CD14-positive monocyte (primary cell): ENCODE data around the gene GTPBP6. TPM values are rescaled to one million over a fixed set of nuclear protein-coding genes. Genes with fewer than 3 reads are reported as not detected.

Experiments used
- DNase-seq, 3 donors: peaks; one replicate each; pipeline ENCODE4 v3.0.0-alpha.2; 2011 to 2022
- H2AFZ ChIP-seq: 2 replicates; pipeline ENCODE4 v1.6.0; 2012; ENCODE audit warnings: mild to moderate bottlenecking, low read depth, low read length, inconsistent platforms; ENCODE audit not compliant: insufficient read depth, poor library complexity, severe bottlenecking
- H3K27ac ChIP-seq, 2 donors: 1 replicate in 1 of 2; 2 replicates in 1 of 2; pipeline ENCODE4 v1.5.1; 2012 to 2013; ENCODE audit warnings: low read length in 2 of 2, control low read depth in 1 of 2, inconsistent platforms in 1 of 2, low read depth in 1 of 2, mild to moderate bottlenecking in 1 of 2
- H3K27me3 ChIP-seq, 2 donors: one replicate each; pipeline versions ENCODE4 v1.6.0 to v1.6.1; 2011 to 2013; ENCODE audit warnings: low read length in 2 of 2; ENCODE audit not compliant: control insufficient read depth in 2 of 2, insufficient read depth in 2 of 2
- H3K36me3 ChIP-seq, 2 donors: replicated peaks in 1 of 2; 1 replicate in 1 of 2; 2 replicates in 1 of 2; pipeline versions ENCODE4 v1.5.1 to v1.6.1; 2012 to 2013; ENCODE audit warnings: low read length in 2 of 2, control low read depth in 1 of 2, inconsistent platforms in 1 of 2, mild to moderate bottlenecking in 1 of 2; ENCODE audit not compliant: insufficient read depth in 2 of 2, control insufficient read depth in 1 of 2
- H3K4me1 ChIP-seq, 2 donors: 1 replicate in 1 of 2; 2 replicates in 1 of 2; pipeline versions ENCODE4 v1.5.1 to v1.6.1; 2012 to 2013; ENCODE audit warnings: low read length in 2 of 2, control low read depth in 1 of 2, inconsistent platforms in 1 of 2, mild to moderate bottlenecking in 1 of 2, moderate library complexity in 1 of 2; ENCODE audit not compliant: insufficient read depth in 2 of 2, control insufficient read depth in 1 of 2
- H3K4me2 ChIP-seq: replicated peaks from 2 replicates; pipeline ENCODE3; 2012; ENCODE audit warnings: low read length, moderate library complexity, mild to moderate bottlenecking; ENCODE audit not compliant: poor library complexity, severe bottlenecking; ENCODE audit errors: extremely low read depth
- H3K4me3 ChIP-seq, 3 experiments: fragments of 200-600 bp in 1 of 3; sonication (generic) in 1 of 3; replicated peaks in 1 of 3; 1 replicate in 2 of 3; 2 replicates in 1 of 3; pipeline ENCODE4 v1.5.1; 2011 to 2013; ENCODE audit warnings: low read length in 3 of 3, mild to moderate bottlenecking in 3 of 3, control low read depth in 2 of 3, low read depth in 2 of 3, inconsistent platforms in 1 of 3, moderate library complexity in 1 of 3
- H3K79me2 ChIP-seq: 2 replicates; pipeline ENCODE4 v1.6.0; 2012; ENCODE audit warnings: mild to moderate bottlenecking, control low read depth, inconsistent platforms, low read length, moderate library complexity; ENCODE audit not compliant: insufficient read depth
- H3K9ac ChIP-seq: 2 replicates; pipeline ENCODE4 v1.6.0; 2017; ENCODE audit warnings: low read length, mild to moderate bottlenecking; ENCODE audit not compliant: insufficient read depth, poor library complexity, severe bottlenecking
- H3K9me3 ChIP-seq, 2 donors: replicated peaks in 1 of 2; 1 replicate in 1 of 2; 2 replicates in 1 of 2; pipeline versions ENCODE4 v1.5.1 to v1.6.1; 2012 to 2013; ENCODE audit warnings: low read length in 2 of 2, control low read depth in 1 of 2; ENCODE audit not compliant: control insufficient read depth in 1 of 2, insufficient read depth in 1 of 2
- H4K20me1 ChIP-seq: 2 replicates; pipeline ENCODE4 v1.6.0; 2012; ENCODE audit warnings: mild to moderate bottlenecking, low read length, control low read depth, moderate library complexity; ENCODE audit not compliant: insufficient read depth
- H3K27ac Mint-ChIP-seq, 7 donors: one replicate each; pipeline ENCODE4 v1.8.0; 2020; ENCODE audit warnings: mild to moderate bottlenecking in 7 of 7, mixed read lengths in 7 of 7, moderate library complexity in 6 of 7, inconsistent platforms in 2 of 7
- H3K27me3 Mint-ChIP-seq, 3 donors: one replicate each; pipeline ENCODE4 v1.8.0; 2021 to 2022; ENCODE audit warnings: low read depth in 3 of 3, mild to moderate bottlenecking in 3 of 3, mixed read lengths in 3 of 3, moderate library complexity in 3 of 3, inconsistent platforms in 1 of 3
- H3K36me3 Mint-ChIP-seq, 2 donors: one replicate each; pipeline ENCODE4 v1.8.0; 2020; ENCODE audit warnings: mixed read lengths in 2 of 2, inconsistent platforms in 1 of 2, mild to moderate bottlenecking in 1 of 2
- H3K4me1 Mint-ChIP-seq: one replicate; pipeline ENCODE4 v1.8.0; 2020; ENCODE audit warnings: mild to moderate bottlenecking, mixed read lengths
- H3K4me3 Mint-ChIP-seq, 2 donors: one replicate each; pipeline ENCODE4 v1.8.0; 2020; ENCODE audit warnings: mild to moderate bottlenecking in 2 of 2, mixed read lengths in 2 of 2, moderate library complexity in 1 of 2
- H3K9me3 Mint-ChIP-seq, 7 donors: one replicate each; pipeline ENCODE4 v1.8.0; 2020 to 2022; ENCODE audit warnings: mixed read lengths in 7 of 7, mild to moderate bottlenecking in 6 of 7, moderate library complexity in 6 of 7, inconsistent platforms in 2 of 7
- WGBS: methylation state at CpG from one replicate; pipeline ENCODE4 v1.1.5; 2013; ENCODE audit warnings: missing lambda C conversion rate; ENCODE audit not compliant: insufficient coverage; 5-methylcytosine and 5-hydroxymethylcytosine counted together
- intact Hi-C, 2 donors: fragments of 100-400 bp; cut with micrococcal nuclease; formaldehyde crosslinking; loops; one replicate each; pipeline versions ENCODE4 v1.15.0 to v1.15.1; 2023
- polyA plus RNA-seq, 3 donors: library from polyadenylated mRNA; depleted of rRNA in 1 of 3; unstranded in 2 of 3; stranded (reverse) in 1 of 3; fragments of 300-500 nt in 2 of 3; fragments of >200 nt in 1 of 3; fragmentation: Illumina TruSeq in 2 of 3; gene quantifications; 1 replicate in 2 of 3; 2 replicates in 1 of 3; pipeline ENCODE4 v1.2.3, GENCODE V29; 2012 to 2021
- TF ChIP-seq, protein P1 (sequence below): fragments of 200-600 bp; IDR thresholded peaks from one replicate; pipeline ENCODE4 v1.8.0; 2022; ENCODE audit warnings: antibody characterized with exemption, mild to moderate bottlenecking

The GTPBP6 gene
- polyA plus RNA-seq, 3 donors, result 17.2 to 39.3 (median 27.0) TPM

- no peak for DNase-seq
- Histone ChIP-seq H4K20me1 (no peaks in the 10 kb centered on the region), H2AFZ (no peak overlapping the region), H3K4me1 (no peaks in the 10 kb centered on the region), H3K79me2 (no peaks in the 10 kb centered on the region), H3K36me3 (peaks cover 6 to 26% of the 10 kb centered on the region in 2 donors), H3K4me2 (no peak overlapping the region), H3K9ac (no peak overlapping the region), H3K27me3 (peaks cover 0 to 14% of the 10 kb centered on the region in 2 donors), H3K4me3 (no peak overlapping the region), H3K27ac (no peak overlapping the region), H3K9me3 (peaks cover 18 to 52% of the 10 kb centered on the region in 2 donors)
- Mint-ChIP-seq H3K27me3 (peaks cover 8 to 20% (median 17%) of the 10 kb centered on the region in 3 donors), H3K4me1 (no peaks in the 10 kb centered on the region), H3K36me3 (peaks cover 30 to 57% of the 10 kb centered on the region in 2 donors), H3K9me3 (peaks cover 20 to 47% (median 34%) of the 10 kb centered on the region in 7 donors), H3K27ac (no peak overlapping the region), H3K4me3 (no peak overlapping the region)
- WGBS, result 98% methylated on average over 8 of the region's 17 CpGs
- intact Hi-C loops, result no loop called here
- TF ChIP-seq, protein P1, sequence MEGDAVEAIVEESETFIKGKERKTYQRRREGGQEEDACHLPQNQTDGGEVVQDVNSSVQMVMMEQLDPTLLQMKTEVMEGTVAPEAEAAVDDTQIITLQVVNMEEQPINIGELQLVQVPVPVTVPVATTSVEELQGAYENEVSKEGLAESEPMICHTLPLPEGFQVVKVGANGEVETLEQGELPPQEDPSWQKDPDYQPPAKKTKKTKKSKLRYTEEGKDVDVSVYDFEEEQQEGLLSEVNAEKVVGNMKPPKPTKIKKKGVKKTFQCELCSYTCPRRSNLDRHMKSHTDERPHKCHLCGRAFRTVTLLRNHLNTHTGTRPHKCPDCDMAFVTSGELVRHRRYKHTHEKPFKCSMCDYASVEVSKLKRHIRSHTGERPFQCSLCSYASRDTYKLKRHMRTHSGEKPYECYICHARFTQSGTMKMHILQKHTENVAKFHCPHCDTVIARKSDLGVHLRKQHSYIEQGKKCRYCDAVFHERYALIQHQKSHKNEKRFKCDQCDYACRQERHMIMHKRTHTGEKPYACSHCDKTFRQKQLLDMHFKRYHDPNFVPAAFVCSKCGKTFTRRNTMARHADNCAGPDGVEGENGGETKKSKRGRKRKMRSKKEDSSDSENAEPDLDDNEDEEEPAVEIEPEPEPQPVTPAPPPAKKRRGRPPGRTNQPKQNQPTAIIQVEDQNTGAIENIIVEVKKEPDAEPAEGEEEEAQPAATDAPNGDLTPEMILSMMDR, result no peak
Observed at GRCh38 chrX:335758-336155, 17.2 kb upstream of the GTPBP6 start.

GRCh38 chrX:334971-335757, 16.6 kb upstream of the GTPBP6 start:
- H3K27me3 Mint-ChIP-seq, result peaks cover 14 to 23% (median 20%) of the 10 kb centered on the region in 3 donors
- no peak overlapping the region for H3K27ac Mint-ChIP-seq
- H3K4me3 ChIP-seq, result no peak overlapping the region

More at GRCh38 chrX:334971-335757, 16.6 kb upstream of the GTPBP6 start:
- Histone ChIP-seq H3K9me3 (peaks cover 15 to 48% of the 10 kb centered on the region in 2 donors), H3K27me3 (peaks cover 0 to 20% of the 10 kb centered on the region in 2 donors), H3K4me1 (no peaks in the 10 kb centered on the region), H3K9ac (no peak overlapping the region), H2AFZ (no peak overlapping the region), H4K20me1 (no peaks in the 10 kb centered on the region), H3K4me2 (no peak overlapping the region), H3K79me2 (no peaks in the 10 kb centered on the region), H3K27ac (no peak overlapping the region), H3K36me3 (peaks cover 6 to 26% of the 10 kb centered on the region in 2 donors)
- TF ChIP-seq, protein P1, result no peak
- no peaks in the 10 kb centered on the region for H3K4me1 Mint-ChIP-seq
- intact Hi-C loops, result no loop called here
- WGBS, result 99% methylated on average over 46 of the region's 47 CpGs
- no peak overlapping the region for H3K4me3 Mint-ChIP-seq
- DNase-seq, result no peak
- peaks cover 18 to 47% (median 31%) of the 10 kb centered on the region in 7 donors for H3K9me3 Mint-ChIP-seq
- peaks cover 30 to 53% of the 10 kb centered on the region in 2 donors for H3K36me3 Mint-ChIP-seq
